ENCODE measurements around the gene DMXL1.

The DMXL1 gene

DNA sequence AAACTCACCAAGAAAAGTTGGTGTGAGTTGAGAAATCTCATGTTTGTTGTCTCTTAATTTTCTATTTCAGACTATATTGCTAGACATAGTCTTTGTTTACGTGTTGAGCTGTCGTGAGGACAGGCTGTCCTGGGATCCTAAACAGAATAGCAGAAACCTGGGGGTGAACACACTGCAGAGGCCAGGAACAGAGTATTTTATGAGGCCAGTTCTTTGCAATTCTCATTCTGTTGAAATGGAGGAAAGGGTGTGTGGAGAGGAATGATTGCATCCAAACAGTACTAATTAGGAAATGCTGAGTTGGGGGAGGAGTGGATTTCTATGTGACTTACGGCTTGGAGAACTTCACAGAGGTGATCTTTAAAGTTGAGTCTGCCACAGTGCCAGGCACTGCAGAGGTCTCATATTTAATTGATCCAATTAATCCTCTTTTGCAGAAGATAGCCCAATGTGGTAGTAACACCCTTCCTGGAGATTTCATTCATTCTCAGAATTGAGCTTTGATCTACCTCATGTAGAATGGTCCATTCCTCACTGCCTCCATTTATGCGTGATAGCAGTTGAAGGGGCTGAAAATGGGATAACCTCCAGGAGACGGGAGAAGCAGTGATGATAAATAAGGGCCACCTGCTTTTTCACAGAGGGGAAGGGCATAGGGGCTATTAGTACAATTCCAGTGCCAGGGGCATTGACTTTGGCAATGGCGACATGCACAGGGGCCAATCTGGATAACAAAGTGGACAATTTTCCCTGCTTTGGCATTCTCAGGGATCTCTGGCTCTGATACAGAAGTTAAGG lies 200.3 kb downstream of the DMXL1 start:
- DNase-seq = peak; percentile 69

- DNase-seq = no peak
These were observed 201.2 kb downstream of the DMXL1 start for GRCh38 chr5:119271758-119272730.

DNA sequence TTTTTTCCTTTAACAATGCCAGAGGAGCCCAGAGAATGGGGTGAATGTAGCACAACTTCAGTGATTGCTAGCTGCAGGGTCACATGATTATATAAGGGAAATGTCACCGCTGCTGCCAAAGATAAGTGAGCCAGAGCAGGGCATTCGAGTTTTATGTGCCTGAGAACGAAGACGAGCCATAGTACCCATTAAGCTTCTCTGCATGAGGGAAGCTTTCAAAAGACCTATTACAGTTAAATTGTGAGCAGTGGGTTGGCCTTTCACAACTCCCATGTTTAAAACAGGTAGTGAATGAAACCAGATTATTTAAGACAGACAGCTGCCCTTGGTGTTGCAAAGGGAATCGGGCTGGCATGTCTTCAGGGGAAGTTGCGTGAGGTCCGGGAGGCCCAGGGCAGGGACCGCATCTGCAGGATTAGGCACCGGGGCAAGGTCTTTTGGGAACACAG lies 202.5 kb downstream of the DMXL1 start:
- DNase-seq = peak; percentile 64

GRCh38 chr5:119274030-119274766 lies 203.3 kb downstream of the DMXL1 start:
- no peak for DNase-seq

GRCh38 chr5:119274767-119275130 lies 203.9 kb downstream of the DMXL1 start:
- peak; percentile 79 for DNase-seq

- peak; percentile 36 for DNase-seq
These were observed 204.3 kb downstream of the DMXL1 start for GRCh38 chr5:119275146-119275545.

DNA sequence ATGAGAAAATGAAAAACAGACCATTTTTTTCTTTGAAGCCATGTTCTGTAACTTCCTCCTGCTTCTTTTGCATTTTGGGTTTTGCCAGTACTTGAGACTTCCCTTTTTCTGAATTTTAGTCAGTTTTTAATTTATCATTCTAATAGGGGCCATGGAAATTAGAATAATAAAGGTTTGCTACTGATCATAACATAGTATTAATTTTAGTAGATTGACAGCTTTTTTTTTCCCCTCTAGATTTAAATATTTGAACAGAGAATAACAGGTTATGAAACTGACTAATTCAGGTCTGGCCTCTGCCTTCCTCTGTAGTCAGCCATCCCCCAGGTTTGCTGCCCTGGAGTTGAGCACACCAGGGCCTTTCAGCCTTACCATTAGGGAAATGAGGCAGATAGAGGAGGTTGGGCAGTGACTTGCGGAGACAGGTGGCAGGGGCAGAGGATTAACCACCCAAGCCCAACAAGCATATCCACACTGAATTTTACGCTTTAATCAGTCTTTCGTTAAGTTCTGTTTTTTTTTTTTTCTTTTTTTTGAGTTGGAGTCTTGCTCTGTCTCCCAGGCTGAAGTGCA lies 204.8 kb downstream of the DMXL1 start:
- peak; percentile 68 for DNase-seq

GRCh38 chr5:119276978-119277377 lies 206.1 kb downstream of the DMXL1 start:
- DNase-seq = no peak

DNA sequence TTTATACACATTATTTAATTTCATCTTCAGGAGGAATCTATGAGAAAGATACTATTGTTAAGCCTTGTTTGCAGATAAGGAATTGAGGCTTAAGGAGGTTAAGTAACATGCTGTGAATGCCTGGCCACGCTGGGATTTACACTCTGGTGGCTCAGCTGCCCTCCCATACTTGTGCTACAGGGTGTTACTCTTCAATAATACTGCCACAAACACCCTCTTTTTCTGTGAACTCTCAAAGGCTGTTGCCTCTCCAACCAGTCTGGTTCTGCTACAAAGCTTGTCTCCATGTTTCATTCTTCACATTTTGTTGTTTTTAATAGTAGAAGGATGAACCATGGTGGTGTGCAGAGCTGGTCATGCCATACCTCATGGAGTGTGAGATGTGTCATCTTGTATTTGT lies 208.2 kb downstream of the DMXL1 start:
- DNase-seq = no peak

DNA sequence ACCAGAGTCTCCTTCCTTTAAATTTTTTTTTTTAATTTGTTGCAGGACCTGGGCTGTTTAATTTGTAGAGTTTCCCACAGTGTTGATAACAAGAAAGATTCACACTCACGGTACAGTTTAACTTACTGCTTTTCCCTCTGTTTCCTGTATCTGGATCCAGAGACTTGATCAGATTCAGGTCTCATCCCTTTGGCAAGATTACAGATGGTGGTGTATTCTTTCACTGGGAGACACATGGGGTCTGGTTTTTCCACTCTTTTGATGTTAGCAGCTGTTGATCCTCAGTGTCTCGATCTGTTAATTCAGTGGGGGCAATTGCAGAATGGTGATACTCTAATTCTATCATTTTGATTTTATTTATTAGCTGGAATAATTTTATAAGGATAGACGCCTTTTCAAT lies 209.5 kb downstream of the DMXL1 start:
- no peak for DNase-seq

DNA sequence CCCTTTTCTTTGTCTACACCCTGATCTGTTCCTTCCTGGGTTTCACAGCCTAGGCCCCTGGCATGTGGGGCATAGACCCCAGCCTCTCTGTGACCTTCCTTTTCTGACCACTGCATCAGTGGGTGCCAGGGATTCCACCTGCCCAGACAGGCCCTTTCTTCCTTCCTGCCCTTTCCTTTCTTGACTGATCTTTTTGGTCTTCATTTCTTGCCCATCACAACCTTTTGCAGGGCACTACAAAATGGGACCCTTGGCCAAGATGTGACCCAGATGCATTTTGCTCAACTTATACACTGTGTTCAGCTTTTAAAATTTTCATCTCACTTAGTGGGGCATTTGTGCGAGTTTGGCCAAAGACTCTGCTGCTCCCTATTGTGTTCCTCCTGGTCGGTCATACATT lies 211.7 kb downstream of the DMXL1 start:
- DNase-seq = no peak

DNA sequence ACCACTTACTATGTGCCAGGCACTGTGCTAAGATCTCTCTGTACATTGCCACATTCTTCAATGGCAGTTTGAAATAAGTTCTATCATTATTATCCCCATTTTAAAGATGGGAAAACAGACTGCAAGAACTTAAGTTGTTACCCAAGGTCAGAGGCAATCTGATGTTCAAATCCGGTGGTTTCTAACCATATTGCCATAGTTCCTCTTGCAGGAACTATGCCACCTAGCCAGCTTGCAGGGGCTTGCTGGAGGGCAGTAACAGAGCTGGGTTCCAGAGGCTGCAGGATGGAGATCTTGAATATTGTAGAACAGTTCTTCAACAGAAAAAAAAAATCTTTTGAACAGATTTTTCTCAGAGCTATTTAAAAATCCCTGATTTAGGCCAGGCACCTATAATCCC lies 213.1 kb downstream of the DMXL1 start:
- DNase-seq = no peak

DNA sequence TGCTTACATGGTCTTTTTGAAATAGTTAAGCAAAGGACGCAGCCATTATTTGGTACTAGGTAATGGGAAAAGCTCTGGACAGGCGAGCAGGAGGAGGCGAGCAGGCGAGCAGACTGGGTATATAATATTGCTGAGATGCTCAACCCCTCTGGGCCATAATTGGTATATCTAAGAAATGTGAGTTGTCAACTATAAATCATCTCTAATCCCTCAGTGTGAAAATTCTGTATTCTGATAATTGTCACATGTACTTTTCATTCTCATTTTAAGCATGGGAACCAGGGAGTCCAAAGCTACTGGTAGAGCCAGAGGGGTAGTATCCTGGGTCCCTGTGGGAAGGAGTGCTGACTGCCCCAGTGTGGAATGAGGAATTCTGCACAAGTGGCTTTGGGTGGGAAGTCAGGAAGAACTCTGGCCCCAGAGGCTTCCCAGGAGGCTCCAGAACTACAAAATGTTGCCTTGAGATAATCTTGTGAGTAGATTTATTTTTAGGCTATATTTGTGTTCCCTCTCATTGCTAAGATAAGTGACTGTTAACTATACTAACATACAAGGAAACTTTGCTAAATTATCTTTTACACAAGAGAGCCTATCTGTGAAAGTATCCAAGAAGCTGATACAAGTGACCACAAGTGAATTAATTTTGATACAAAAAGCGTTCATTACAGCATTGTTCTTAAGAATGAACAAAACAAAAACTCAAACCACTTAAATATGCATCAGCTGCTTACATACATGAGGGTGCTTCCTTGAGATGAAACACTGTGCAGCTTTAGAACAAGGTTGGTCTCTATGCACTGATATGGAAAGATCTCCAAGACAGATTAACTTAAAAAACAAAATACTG lies 214.4 kb downstream of the DMXL1 start:
- no peak for DNase-seq

DNA sequence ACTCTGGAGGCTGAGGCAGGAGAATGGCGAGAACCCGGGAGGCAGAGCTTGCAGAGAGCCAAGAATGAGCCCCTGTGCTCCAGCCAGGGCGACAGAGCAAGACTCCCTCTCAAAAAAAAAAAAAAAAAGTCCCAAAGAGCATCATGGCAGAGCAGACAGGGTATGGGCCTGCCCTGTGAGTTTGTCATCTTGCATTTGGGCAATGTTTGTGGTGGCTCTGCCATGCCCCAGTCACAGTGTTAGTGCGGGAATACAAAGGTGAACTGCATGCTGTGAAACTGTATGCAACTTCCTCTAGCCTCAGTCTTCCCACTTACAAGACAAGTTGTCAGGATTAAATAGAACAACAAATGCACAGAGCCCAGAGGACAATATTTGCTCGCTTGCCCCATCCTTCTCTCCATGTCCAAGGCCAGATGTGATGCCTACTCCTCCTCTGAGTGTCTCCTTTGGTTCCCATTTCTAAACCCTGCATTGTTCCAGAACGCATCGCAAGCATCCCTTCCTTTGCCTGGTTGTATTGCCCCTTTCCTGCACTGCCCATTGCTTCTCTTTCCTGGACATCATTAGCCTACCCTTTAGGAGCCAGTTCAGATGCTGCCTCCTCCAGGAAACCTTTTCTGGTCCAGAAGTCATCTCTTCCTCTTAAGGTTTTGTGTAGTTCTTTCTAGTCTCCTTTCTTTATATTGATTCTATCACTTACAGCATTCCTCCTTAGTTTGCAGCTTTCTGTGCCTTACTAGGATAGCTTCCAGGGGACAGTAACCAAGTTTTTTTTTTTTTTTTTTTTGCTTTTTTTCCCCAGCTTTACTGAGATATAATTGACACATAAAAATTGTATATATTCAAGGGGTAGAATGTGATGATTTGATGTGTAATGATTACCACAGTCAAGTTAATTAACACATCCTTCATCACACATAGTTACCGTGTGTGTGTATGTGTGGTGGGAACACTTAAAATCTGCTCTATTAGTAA lies 215.9 kb downstream of the DMXL1 start:
- no peak for DNase-seq

- DNase-seq = peak; percentile 63
These were observed 216.7 kb downstream of the DMXL1 start for GRCh38 chr5:119287547-119288111.

- no peak for DNase-seq
These were observed 217.6 kb downstream of the DMXL1 start for GRCh38 chr5:119288379-119289033.

- no peak for DNase-seq
These were observed 218.7 kb downstream of the DMXL1 start for GRCh38 chr5:119289438-119290044.

- DNase-seq = peak; percentile 77
These were observed 219.3 kb downstream of the DMXL1 start for GRCh38 chr5:119290161-119290569.

- no peak for DNase-seq
These were observed 219.7 kb downstream of the DMXL1 start for GRCh38 chr5:119290607-119291006.

Measured in inflammatory macrophage treated with lipopolysaccharide for 4 hours (primary cell).